HepG2 (cell line): ENCODE measurements around the gene TCF25. TPM values are rescaled to one million over a fixed set of nuclear protein-coding genes. Genes with fewer than 3 reads are reported as not detected.

Experiments used
- ATF7-NPFF ChIP-seq: sonication (generic); formaldehyde crosslinking; IDR thresholded peaks from 2 replicates; pipeline ENCODE4 v1.8.1; 2023; ENCODE audit warnings: mild to moderate bottlenecking, low read depth, missing genetic modification reagents, moderate library complexity
- CCDC6 ChIP-seq: sonication (generic); formaldehyde crosslinking; IDR thresholded peaks from 2 replicates; pipeline ENCODE4 v1.8.1; 2022; ENCODE audit warnings: mild to moderate bottlenecking, missing genetic modification reagents, moderate library complexity
- CHD2 ChIP-seq: IDR thresholded peaks from 2 replicates; pipeline ENCODE4 v1.6.1; 2011; ENCODE audit warnings: low read depth, low read length, improper control_type of control experiment
- GATAD2A ChIP-seq: IDR thresholded peaks from 2 replicates; pipeline ENCODE4 v1.6.1; 2016
- IKZF5 ChIP-seq: IDR thresholded peaks from 2 replicates; pipeline ENCODE4 v1.6.1; 2018; ENCODE audit warnings: missing genetic modification reagents, mild to moderate bottlenecking, missing compliant biosample characterization
- KAT7 ChIP-seq: IDR thresholded peaks from 2 replicates; pipeline ENCODE4 v1.6.1; 2018; ENCODE audit warnings: borderline replicate concordance, missing compliant biosample characterization
- SCMH1 ChIP-seq: sonication (generic); formaldehyde crosslinking; IDR thresholded peaks from 2 replicates; pipeline ENCODE4 v1.9.0; 2021; ENCODE audit warnings: missing genetic modification reagents, mild to moderate bottlenecking, borderline replicate concordance
- ZBTB20 ChIP-seq: sonication (generic); formaldehyde crosslinking; IDR thresholded peaks from 2 replicates; pipeline ENCODE4 v1.8.1; 2023; ENCODE audit warnings: missing genetic modification reagents, low read depth, mild to moderate bottlenecking, borderline replicate concordance
- ZNF121 ChIP-seq: sonication (generic); formaldehyde crosslinking; IDR thresholded peaks from 2 replicates; pipeline ENCODE4 v1.5.0; 2020; ENCODE audit warnings: mild to moderate bottlenecking, missing genetic modification reagents
- ZNF124 ChIP-seq: sonication (generic); formaldehyde crosslinking; IDR thresholded peaks from 2 replicates; pipeline ENCODE4 v1.4.0; 2020; ENCODE audit warnings: missing genetic modification reagents
- ZNF280B ChIP-seq: sonication (generic); formaldehyde crosslinking; IDR thresholded peaks from 2 replicates; pipeline ENCODE4 v1.5.0; 2020; ENCODE audit warnings: missing genetic modification reagents, mild to moderate bottlenecking, borderline replicate concordance
- ZNF646 ChIP-seq: sonication (generic); formaldehyde crosslinking; IDR thresholded peaks from 2 replicates; pipeline ENCODE4 v1.9.0; 2021; ENCODE audit warnings: mild to moderate bottlenecking, missing genetic modification reagents
- ZNF749 ChIP-seq: sonication (generic); formaldehyde crosslinking; IDR thresholded peaks from 2 replicates; pipeline ENCODE4 v1.8.0; 2022; ENCODE audit warnings: mild to moderate bottlenecking, missing genetic modification reagents, moderate library complexity, borderline replicate concordance
- polyA plus RNA-seq, 8 experiments: library from polyadenylated mRNA; depleted of rRNA in 3 of 8; stranded (reverse) in 7 of 8; unstranded in 1 of 8; fragments of >200 nt; fragmentation: Illumina TruSeq in 4 of 8; extraction: Trizol in 4 of 8; gene quantifications; 2 replicates each; pipeline versions ENCODE4 v1.2.1 to v1.2.3, GENCODE V29; 2011 to 2016; ENCODE audit warnings: low read depth in 4 of 8, missing spikeins in 1 of 8, mixed read lengths in 1 of 8; ENCODE audit not compliant: insufficient read depth in 1 of 8
- total RNA-seq, 5 experiments: library from RNA; depleted of rRNA; stranded (reverse); fragments of >200 nt; fragmentation: Illumina TruSeq; extraction: Trizol; gene quantifications; 2 replicates each; pipeline ENCODE4 v1.2.3, GENCODE V29; 2016; ENCODE audit warnings: low read depth in 1 of 5
- TF ChIP-seq, protein P1 (sequence below), 2 experiments: fragments of 450-650 bp in 1 of 2; sonication (generic) in 1 of 2; formaldehyde crosslinking; IDR thresholded peaks; 2 replicates each; pipeline versions ENCODE4 v1.5.0 to v1.8.0; 2020 to 2022; ENCODE audit warnings: mild to moderate bottlenecking in 1 of 2, missing genetic modification reagents in 1 of 2
- TF ChIP-seq, protein P2 (sequence below): sonication (generic); formaldehyde crosslinking; IDR thresholded peaks from 2 replicates; pipeline ENCODE4 v1.9.0; 2022; ENCODE audit warnings: missing genetic modification reagents, mild to moderate bottlenecking, borderline replicate concordance
- TF ChIP-seq, protein P3 (sequence below): sonication (generic); formaldehyde crosslinking; IDR thresholded peaks from 2 replicates; pipeline ENCODE4 v1.4.0; 2020; ENCODE audit warnings: missing genetic modification reagents

TCF25 gene
- total and polyA plus RNA-seq, 2 of the 13 experiments (the other 11 are each of a cell fraction or from before 2014, with no cell fraction given), result 138 to 206 TPM

DNA sequence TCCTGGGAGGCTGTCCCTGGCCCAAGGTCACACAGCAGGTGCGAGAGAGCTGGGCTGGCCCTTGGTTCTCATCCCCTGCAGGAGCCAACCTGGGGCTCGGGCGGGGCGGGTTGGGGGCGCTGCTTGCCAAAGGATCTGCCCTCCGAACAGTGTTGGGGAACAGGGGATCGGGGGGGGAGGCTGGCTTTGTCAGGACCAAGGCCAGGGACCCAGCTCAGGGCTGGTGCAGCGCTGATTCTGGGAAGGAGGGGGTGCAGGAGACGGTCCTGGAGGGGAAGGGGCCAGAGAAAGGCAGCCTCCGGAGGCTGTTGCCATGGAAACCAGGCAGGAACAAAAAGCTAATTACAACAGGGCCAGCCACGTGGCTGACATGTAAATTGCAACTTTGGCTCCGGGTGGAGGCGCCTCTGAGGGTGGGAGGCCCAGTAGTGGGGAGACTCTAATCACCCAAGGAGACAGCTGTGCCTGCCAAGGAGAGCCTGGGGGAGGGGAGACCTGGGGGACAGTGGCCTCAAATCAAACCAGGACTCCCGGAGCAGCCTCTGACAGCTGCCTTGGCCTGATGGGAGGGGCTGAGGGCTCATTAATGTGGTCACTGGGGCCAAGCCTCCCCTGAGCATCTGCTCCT is 51.0 kb downstream of the TCF25 start (continued):
- TF ChIP-seq ZNF646 (CRISPR knock-in tag), result no peak
- TF ChIP-seq ATF7-NPFF (CRISPR knock-in tag), result no peak
- TF ChIP-seq, protein P1, sequence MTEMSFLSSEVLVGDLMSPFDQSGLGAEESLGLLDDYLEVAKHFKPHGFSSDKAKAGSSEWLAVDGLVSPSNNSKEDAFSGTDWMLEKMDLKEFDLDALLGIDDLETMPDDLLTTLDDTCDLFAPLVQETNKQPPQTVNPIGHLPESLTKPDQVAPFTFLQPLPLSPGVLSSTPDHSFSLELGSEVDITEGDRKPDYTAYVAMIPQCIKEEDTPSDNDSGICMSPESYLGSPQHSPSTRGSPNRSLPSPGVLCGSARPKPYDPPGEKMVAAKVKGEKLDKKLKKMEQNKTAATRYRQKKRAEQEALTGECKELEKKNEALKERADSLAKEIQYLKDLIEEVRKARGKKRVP (CRISPR knock-in tag; IDR thresholded peaks at IDR 0.05), result no peak
- TF ChIP-seq ZBTB20 (CRISPR knock-in tag), result no peak
- TF ChIP-seq SCMH1 (CRISPR knock-in tag), result no peak
- TF ChIP-seq, protein P2, sequence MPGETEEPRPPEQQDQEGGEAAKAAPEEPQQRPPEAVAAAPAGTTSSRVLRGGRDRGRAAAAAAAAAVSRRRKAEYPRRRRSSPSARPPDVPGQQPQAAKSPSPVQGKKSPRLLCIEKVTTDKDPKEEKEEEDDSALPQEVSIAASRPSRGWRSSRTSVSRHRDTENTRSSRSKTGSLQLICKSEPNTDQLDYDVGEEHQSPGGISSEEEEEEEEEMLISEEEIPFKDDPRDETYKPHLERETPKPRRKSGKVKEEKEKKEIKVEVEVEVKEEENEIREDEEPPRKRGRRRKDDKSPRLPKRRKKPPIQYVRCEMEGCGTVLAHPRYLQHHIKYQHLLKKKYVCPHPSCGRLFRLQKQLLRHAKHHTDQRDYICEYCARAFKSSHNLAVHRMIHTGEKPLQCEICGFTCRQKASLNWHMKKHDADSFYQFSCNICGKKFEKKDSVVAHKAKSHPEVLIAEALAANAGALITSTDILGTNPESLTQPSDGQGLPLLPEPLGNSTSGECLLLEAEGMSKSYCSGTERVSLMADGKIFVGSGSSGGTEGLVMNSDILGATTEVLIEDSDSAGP (CRISPR knock-in tag), result peak; percentile 18; the same call in 1 of the 2 replicates
- TF ChIP-seq ZNF280B (CRISPR knock-in tag), result 0 out of 2 replicates have a peak, but pooled peaks have one; percentile 26
- no peak for TF ChIP-seq KAT7 (CRISPR knock-in tag)
- no peak for TF ChIP-seq ZNF121 (CRISPR knock-in tag)
- no peak for TF ChIP-seq CHD2
- TF ChIP-seq ZNF124 (CRISPR knock-in tag), result no peak
- TF ChIP-seq GATAD2A (CRISPR knock-in tag), result no peak
- TF ChIP-seq, protein P3, sequence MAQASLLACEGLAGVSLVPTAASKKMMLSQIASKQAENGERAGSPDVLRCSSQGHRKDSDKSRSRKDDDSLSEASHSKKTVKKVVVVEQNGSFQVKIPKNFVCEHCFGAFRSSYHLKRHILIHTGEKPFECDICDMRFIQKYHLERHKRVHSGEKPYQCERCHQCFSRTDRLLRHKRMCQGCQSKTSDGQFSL (CRISPR knock-in tag), result peak; percentile 74; the same call in 1 of the 2 replicates
- no peak for TF ChIP-seq CCDC6 (CRISPR knock-in tag)
- no peak for TF ChIP-seq ZNF749
- no peak for TF ChIP-seq IKZF5 (CRISPR knock-in tag)
